GM20000 (cell line): ENCODE results near the gene CAPS.

ENCODE experiments used
- DNase-seq: peaks from one replicate; pipeline ENCODE4 v3.0.0; 2012; ENCODE audit warnings: low spot score
- TF ChIP-seq, protein P1 (sequence below): IDR thresholded peaks from 2 replicates; pipeline ENCODE4 v1.5.1; 2012; ENCODE audit warnings: mild to moderate bottlenecking, control low read depth; ENCODE audit errors: extremely low read depth, missing control alignments

The CAPS gene

GRCh38 chr19:5889288-5889971 lies 24.6 kb upstream of the CAPS start:
- DNase-seq: no peak
- TF ChIP-seq, protein P1, sequence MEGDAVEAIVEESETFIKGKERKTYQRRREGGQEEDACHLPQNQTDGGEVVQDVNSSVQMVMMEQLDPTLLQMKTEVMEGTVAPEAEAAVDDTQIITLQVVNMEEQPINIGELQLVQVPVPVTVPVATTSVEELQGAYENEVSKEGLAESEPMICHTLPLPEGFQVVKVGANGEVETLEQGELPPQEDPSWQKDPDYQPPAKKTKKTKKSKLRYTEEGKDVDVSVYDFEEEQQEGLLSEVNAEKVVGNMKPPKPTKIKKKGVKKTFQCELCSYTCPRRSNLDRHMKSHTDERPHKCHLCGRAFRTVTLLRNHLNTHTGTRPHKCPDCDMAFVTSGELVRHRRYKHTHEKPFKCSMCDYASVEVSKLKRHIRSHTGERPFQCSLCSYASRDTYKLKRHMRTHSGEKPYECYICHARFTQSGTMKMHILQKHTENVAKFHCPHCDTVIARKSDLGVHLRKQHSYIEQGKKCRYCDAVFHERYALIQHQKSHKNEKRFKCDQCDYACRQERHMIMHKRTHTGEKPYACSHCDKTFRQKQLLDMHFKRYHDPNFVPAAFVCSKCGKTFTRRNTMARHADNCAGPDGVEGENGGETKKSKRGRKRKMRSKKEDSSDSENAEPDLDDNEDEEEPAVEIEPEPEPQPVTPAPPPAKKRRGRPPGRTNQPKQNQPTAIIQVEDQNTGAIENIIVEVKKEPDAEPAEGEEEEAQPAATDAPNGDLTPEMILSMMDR: no peak

DNA sequence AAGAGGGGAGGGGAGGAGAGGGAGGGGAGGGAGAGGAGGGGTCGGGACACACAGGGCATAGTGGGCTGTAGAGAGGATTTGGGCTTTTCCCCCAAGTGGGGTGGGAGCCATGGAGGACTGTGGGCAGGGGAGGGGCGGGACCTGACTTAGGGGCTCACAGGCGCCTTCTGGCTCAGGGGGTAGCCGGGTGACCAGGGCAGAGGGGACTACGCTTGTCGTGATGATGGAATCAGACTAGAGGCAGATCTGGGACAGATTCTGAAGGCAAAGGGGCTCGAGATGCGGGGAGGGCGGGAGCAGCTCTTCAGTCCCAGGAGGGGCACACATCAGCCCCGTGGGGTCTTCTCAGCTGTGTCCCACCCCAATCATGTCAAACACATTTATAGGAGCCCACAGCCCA lies 24.0 kb upstream of the CAPS start:
- TF ChIP-seq, protein P1: no peak
- DNase-seq: no peak

- TF ChIP-seq, protein P1: no peak
- DNase-seq: no peak
These were observed 22.5 kb upstream of the CAPS start for GRCh38 chr19:5891572-5891937.

DNA sequence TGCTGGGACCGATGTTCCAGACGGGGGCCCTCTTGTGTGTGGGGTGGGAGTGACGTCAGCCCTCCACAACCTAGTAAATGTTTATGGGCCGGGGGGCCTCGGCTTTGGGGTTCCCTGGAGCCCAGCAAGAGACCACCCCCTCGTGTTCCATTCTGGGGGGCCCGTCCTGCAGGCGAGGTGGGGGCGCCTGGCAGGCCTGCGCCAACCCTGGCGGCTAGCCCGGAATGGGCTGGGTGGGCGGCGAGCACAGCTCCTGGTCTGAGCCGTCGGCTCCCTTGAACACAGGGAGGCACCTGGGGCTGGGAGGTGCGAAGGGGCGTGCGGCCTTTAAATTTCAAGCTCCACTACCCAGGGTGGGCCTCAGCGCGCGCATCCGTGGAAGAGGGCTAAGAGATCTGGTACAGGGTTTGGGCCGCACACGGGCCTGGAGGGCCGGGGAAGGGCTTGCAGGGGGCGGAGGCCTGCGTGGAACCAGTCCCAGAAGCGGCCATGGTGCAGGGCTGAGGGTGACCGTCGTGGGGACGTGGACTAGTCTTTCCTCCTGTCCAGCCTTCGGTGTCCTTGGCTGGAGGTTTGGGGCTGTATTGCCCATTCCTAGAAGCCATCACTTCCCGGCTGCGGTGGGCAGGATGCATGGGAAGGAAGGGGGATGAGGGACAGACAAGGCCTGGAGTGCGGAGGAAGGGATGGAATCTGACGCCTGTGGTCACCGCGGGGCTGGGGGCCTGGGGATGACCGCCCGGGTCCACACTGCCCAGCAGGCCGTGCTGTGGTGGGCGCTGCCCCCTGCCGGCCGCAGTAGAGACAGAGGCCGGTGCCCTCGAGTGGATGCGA lies 21.9 kb upstream of the CAPS start:
- DNase-seq: peak; percentile 63
- TF ChIP-seq, protein P1: peak; percentile 1

DNA sequence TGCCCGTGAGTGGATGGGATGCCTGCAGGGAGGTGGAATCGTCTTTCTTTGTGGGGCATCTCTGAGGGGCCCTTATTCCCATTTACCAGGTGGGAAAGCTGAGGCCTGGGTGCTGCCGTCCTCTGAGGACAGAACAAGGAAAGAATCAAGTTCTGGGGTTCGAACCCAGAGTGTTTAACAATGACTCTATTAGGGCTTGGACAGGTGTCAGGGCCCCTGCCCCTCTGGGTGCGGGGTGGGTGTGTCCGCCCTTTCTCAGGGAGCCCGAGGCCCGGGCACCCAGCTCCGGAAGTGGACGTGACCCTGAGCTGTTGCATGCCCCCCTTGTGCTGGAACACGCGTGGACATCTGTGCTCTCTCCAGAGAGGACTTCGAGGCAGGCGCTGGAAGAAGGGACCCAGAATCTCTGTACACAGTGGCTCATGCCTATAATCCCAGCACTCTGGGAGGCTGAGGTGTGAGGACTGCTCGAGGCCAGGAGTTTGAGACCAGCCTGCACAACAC lies 21.2 kb upstream of the CAPS start:
- no peak for DNase-seq
- TF ChIP-seq, protein P1: no peak

- TF ChIP-seq, protein P1: no peak
- no peak for DNase-seq
These were observed 20.7 kb upstream of the CAPS start for GRCh38 chr19:5893296-5893903.
